NCI-H526 treated with DMSO at 0.1 percent for 48 hours (cell line): ENCODE measurements around the gene NDOR1.

Experiments used
- DNase-seq: peaks from one replicate; lab custom pipeline; 2025; lab: John Stamatoyannopoulos, UW

The NDOR1 gene

DNA sequence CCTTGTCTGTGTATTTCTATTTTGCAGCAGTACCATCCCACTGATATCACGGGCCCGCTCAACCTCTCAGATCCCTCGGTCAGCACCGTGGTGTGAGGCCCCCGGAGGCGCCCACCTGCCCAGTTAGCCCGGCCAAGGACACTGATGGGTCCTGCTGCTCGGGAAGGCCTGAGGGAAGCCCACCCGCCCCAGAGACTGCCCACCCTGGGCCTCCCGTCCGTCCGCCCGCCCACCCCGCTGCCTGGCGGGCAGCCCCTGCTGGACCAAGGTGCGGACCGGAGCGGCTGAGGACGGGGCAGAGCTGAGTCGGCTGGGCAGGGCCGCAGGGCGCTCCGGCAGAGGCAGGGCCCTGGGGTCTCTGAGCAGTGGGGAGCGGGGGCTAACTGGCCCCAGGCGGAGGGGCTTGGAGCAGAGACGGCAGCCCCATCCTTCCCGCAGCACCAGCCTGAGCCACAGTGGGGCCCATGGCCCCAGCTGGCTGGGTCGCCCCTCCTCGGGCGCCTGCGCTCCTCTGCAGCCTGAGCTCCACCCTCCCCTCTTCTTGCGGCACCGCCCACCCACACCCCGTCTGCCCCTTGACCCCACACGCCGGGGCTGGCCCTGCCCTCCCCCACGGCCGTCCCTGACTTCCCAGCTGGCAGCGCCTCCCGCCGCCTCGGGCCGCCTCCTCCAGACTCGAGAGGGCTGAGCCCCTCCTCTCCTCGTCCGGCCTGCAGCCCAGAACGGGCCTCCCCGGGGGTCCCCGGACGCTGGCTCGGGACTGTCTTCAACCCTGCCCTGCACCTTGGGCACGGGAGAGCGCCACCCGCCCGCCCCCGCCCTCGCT lies 37.5 kb upstream of the NDOR1 start:
- peak; percentile 19 for DNase-seq

DNA sequence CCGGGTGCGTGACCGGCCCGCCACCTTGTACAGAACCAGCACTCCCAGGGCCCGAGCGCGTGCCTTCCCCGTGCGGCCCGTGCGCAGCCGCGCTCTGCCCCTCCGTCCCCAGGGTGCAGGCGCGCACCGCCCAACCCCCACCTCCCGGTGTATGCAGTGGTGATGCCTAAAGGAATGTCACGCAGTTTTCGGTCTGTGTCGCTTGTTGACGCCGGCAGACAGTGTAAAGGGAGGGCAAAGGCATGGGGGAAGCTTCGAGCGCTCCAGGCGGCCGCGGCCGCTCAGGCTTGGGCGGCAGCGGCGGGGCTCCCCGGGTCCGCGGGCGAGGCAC lies 37.0 kb upstream of the NDOR1 start:
- no peak for DNase-seq

GRCh38 chr9:137168904-137169856 lies 36.3 kb upstream of the NDOR1 start:
- peak; percentile 86 for DNase-seq

DNA sequence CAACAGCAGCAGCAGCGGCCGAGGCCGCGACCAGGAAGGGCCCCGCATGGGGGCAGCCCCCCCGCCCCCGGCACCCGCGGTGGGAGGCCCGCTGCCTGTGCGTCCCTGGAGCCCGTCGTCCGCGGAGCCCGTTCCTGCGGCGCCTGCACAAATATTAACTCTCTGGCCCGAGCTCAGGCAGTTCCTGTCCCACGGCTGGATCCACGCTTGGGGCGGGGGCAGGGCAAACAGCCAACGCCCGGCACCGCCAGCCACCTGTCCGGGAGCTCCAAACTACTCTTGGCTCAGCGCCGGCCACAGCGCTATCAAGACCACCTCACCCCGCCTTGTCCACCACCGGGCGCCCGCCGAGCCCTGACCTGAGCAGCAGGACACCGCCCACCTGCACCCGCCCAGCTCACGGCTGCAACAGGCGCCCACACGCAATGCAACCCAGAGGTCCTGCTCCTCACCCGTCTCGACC lies 35.6 kb upstream of the NDOR1 start, which contains the start of gene LRRC26:
TSS of gene LRRC26 (minus strand) at position 156 of the 463 bp plus-strand sequence. CDS start at position 48, 108 bp downstream.
- DNase-seq = no peak

GRCh38 chr9:137170486-137171148 lies 34.9 kb upstream of the NDOR1 start:
- DNase-seq = no peak

DNA sequence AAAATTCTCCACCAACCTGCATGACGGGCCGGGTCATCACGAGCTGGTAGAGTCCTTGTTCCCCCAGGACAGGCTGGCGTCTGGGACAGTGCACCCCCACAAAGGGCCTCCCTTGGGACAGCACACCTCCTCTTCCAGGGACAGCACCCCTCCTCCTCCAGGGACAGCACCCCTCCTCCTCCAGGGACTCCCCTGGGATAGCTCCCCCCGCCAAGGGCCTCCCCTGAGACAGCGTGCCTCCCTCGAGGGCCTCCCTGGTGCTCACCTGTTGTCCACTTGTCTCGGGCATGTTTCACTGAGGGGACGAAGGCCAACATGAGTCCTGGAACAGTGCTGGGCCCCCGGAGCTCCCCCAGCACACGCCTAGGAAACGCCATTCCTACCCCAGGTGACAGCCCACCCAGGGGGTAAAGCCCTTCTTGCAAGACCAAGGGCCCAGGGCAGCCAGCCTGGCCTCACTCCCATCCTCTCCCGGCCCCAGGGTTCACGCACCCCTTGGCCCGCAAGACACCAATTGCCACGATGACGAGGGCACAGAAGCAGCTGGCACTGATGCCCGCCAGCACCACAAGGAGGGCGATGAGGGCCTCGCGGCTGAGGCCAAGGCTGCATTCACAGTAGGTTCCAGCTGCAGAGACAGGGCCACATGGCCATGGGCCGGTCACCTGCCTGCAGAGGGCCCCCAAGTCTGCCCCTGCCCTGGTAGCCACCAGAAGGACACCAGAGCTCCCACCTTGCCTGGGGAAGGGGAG lies 34.2 kb upstream of the NDOR1 start:
- no peak for DNase-seq

GRCh38 chr9:137172901-137173795 lies 32.4 kb upstream of the NDOR1 start:
- DNase-seq = no peak

DNA sequence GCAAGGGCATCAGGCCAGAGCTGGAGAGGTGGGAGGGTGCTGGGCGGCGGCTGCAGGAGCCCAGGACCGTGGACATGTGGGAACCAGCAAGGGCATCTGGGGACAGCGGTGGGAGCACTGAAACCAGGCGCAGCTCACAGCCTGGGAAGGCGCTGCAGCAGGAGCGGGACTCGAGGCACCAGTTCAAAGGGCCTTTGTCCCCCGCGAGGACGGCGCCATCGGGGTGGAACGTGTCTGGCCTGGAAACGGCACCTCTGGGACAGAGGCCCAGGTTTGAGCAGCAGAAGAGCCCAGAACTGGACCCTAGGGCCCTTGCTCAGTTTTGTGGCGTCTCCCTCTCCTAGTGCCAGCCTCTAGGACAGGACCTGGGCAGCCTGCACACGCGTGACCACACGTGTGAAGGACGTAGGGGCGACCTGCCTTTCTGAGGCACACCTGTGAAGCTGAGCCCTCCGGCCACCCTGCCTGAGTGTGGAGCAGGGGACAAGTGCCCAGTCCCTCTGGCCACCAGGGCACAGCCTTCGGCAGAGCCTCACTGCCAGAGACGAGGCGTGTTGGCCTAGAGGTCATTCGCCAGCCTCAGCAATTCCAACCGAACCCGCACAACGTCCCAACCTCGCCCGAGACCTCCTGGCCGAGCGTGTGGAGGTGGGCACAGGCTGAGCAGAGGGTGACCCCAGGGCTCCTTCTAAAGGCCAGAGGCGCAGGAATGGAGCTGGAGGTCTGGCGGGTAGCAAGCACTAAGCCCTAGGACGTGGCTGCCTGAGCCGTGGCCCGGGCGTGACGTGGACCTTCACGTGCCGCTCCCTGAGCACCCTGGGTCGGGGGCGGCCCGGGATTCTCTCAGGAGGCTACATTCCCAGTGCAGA lies 31.5 kb upstream of the NDOR1 start:
- no peak for DNase-seq

GRCh38 chr9:137174722-137175293 lies 30.7 kb upstream of the NDOR1 start:
- no peak for DNase-seq

- DNase-seq = no peak
These were observed 30.0 kb upstream of the NDOR1 start for GRCh38 chr9:137175345-137175961.

DNA sequence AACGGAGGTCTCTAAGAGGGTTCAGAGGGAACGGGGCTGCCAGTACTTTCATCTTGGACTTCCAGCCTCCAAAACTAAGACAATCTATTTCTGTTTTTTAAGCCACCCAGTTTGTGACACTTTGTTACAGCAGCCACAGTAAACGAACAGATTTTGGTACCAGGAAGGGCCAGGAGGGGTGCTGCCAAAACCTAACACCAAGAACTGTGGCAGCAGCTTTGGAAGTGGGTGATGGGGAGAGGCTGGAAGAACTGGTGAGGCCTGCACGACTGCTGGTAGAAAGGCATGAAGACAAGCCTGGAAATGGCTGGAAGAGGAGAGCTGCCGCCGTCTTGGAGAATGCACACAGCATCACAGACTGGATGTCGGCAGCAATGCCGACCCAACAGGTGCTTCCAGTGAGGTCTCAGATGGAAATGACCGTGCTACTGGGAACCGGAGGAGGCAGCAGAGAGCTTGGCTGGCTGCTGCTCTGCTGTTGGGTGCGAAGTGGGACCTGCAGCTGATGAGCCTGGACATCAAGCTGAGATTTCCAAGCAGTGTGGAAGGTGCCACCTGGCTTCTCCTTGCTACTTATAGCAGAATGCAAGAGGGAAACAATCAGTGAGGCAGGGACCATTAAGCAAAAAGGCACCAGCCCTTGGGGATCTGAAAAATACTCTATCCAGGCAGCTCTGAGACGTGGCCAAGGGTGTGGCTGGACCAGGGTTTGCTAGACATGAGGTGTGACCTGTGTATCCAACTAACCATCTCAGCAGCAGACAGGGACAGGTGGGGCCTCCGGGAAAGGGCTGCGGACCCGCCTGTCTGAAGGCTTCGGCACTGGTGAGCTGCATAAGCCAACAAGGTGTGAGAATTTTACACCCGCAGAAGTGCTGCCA lies 29.0 kb upstream of the NDOR1 start:
- no peak for DNase-seq

DNA sequence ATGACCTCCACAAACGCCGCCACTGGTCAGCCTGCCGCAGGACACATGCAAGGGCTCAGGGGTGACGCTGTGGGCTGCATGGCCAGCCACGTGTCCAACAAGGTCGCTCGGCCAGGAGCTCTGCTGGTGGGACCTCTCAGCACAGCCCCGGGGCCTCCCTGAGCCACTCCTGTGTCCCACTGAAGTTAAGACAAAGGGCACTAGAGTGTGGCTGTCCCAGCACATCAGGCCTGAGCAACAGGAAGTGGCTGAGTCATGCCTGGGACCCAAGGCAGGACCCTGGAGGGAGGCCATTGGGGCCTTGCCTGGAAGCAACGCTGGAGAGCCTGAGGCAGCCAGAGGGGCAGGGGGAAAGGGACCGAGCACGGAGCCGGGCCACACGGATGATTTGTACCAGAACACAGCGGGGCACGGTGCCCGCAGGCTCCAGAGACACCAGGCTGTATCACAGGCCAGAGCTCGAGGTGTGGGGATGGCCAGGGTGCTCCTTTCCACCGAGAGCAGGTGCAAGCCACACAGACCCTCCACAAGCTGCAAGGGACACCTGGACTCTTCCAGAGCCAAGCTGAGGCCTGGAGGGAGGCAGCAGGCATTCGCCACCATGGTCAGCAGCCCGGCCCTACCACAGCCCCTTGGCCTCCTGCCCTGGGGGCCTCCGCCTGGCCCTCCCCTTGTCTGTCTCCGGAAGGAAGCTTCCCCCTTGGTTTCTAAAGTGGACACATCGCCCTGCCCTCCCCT lies 27.1 kb upstream of the NDOR1 start:
- DNase-seq = no peak

- no peak for DNase-seq
These were observed 26.4 kb upstream of the NDOR1 start for GRCh38 chr9:137178939-137179630.

GRCh38 chr9:137179761-137180160 lies 25.7 kb upstream of the NDOR1 start:
- DNase-seq = no peak

GRCh38 chr9:137180491-137180890 lies 25.0 kb upstream of the NDOR1 start:
- DNase-seq = no peak

DNA sequence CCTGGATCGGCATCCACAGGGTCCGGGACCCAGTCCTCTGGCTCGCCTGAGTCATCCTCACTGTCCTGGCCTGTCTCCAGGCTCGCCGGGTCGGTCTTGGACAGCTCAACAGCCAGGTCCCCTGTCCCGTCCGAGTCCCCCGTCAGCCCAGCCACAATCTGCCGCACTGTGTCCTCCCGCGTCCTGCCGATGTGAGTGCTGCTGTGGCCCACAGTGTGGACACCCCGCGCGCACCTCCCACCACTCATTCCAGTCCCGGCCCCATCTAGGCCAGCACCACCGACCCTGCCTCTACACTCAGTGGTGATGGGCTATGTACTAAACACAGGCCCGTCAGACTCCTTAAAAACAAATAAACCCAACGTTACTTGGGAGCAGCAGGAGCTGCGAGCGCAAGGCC lies 23.8 kb upstream of the NDOR1 start:
- no peak for DNase-seq
